Activated CD4-positive, alpha-beta T cell treated with anti-CD3 and anti-CD28 coated beads, Interleukin-2, amount 10 ng/mL, durations not matched to agents 24 days and 14 days (primary cell): ENCODE measurements around the gene C1orf185. TPM values are rescaled to one million over a fixed set of nuclear protein-coding genes. Genes with fewer than 3 reads are reported as not detected.
"Not testable (repeated sequence)": the region's sequence is repeated elsewhere in the genome, so short reads cannot be mapped to it uniquely, and the experiment has no call there.

Experiments
- DNase-seq: peaks from one replicate; pipeline ENCODE4 v3.0.0; 2022
- H3K27ac Mint-ChIP-seq: one replicate; pipeline ENCODE4 v1.8.0; 2022; ENCODE audit warnings: mild to moderate bottlenecking, mixed read lengths
- H3K27me3 Mint-ChIP-seq: one replicate; pipeline ENCODE4 v1.8.0; 2022; ENCODE audit warnings: mixed read lengths
- H3K36me3 Mint-ChIP-seq: one replicate; pipeline ENCODE4 v1.8.0; 2022; ENCODE audit warnings: low read depth, mild to moderate bottlenecking, mixed read lengths
- H3K4me1 Mint-ChIP-seq: one replicate; pipeline ENCODE4 v1.8.0; 2021; ENCODE audit warnings: mixed read lengths
- H3K4me3 Mint-ChIP-seq: one replicate; pipeline ENCODE4 v1.8.0; 2022; ENCODE audit warnings: mild to moderate bottlenecking, moderate library complexity, mixed read lengths
- H3K9me3 Mint-ChIP-seq: one replicate; pipeline ENCODE4 v1.8.0; 2021; ENCODE audit warnings: mixed read lengths
- intact Hi-C: fragments of 100-400 bp; cut with micrococcal nuclease; formaldehyde crosslinking; loops from one replicate; pipeline ENCODE4 v1.15.1; 2023
- total RNA-seq: library from RNA; stranded (reverse); gene quantifications from 2 replicates; pipeline ENCODE4 v1.2.3, GENCODE V29; 2022

The C1orf185 gene
- total RNA-seq, 1 donor from 2014 or later, result not detected

DNA sequence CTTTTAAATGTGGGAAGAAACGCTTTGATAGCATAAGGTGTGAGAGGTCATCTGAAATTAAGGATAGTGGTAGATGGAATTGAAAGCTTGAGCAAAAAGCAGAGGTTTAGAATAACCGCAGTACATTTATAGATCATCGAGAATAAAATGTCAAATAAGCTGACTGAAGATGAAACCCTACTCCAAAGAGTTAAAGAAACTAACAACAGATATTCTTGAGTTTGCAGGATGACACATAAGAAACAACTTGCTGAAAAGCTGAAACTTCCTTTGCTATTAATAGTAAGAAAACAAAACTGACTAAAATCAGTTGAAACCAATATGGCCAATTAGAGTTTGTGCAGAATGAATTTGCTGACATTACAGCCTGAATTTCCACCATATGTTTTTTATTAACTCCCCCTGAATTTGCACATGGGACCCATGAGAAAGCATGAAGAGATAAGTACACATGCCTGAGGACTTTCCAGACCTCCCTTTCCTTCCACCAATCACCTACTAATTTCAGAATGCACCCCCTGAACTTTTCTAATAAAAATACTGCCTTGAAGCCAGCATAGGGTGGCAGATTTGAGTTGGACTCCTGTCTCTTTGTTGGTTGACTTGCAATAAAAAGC is 1.7 kb upstream of the C1orf185 start:
- Mint-ChIP-seq H3K9me3 (no peaks in the 10 kb centered on the region), H3K4me3 (no peak overlapping the region), H3K27ac (no peak overlapping the region), H3K4me1 (no peaks in the 10 kb centered on the region), H3K36me3 (no peaks in the 10 kb centered on the region), H3K27me3 (peaks cover 15% of the 10 kb centered on the region)
- DNase-seq, result no peak
- intact Hi-C loops, result no loop called here

DNA sequence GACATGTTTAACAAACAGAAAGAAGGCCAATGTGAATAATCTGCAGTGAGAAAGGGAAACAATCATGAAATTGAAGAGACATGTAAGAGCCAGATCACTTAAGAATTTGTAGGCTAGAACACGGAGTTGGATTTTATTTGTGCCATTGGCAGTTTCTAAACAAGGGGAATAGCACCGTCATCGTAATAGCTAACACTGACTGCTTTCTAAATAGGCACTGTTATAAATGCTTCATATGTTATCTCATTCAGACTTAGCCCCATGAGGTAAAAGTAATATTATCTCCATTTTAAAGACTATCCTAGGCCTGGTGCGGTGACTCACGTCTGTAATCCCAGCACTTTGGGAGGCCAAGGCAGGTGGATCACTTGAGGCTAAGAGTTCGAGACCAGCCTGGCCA is 12.1 kb downstream of the C1orf185 start:
- no peak for DNase-seq
- Mint-ChIP-seq H3K4me3 (no peak overlapping the region), H3K27me3 (peaks cover 20% of the 10 kb centered on the region), H3K36me3 (no peaks in the 10 kb centered on the region), H3K27ac (no peak overlapping the region), H3K4me1 (no peaks in the 10 kb centered on the region), H3K9me3 (no peaks in the 10 kb centered on the region)
- intact Hi-C loops, result no loop called here

DNA sequence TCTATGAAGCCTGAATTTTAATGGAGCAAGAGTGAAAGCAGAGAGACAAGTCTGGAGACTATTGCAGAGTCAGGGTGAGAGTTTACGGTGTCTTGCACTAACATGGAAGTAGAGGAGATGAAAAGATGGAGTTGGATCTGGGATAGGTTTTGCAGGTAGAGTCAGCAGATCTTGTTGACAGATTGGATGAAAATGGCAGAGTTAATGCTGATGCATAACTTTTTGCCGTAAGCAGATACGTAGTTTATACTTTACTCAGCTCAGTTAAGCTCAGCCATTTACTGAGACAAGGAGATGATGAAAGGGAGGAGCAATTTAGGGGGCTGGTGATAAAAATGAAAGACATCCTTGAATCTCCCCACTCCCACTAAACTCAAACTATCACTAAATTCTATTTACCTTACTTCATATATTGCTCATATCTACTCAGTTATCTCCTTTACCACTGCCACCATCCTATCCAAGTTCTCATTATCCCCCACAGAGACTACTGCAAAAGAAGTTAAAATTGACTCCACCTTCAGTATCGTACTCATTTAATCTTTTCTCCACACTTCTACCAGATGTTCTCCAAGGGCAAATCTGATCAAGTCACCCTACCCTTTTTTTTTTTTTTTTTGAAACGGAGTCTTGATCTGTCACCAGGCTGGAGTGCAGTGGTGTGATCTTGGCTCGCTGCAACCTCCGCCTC is 13.8 kb downstream of the C1orf185 start:
- Mint-ChIP-seq H3K4me3 (no peak overlapping the region), H3K27me3 (peaks cover 11% of the 10 kb centered on the region), H3K9me3 (no peaks in the 10 kb centered on the region), H3K4me1 (no peaks in the 10 kb centered on the region), H3K36me3 (no peaks in the 10 kb centered on the region), H3K27ac (no peak overlapping the region)
- no peak for DNase-seq
- intact Hi-C loops, result no loop called here

DNA sequence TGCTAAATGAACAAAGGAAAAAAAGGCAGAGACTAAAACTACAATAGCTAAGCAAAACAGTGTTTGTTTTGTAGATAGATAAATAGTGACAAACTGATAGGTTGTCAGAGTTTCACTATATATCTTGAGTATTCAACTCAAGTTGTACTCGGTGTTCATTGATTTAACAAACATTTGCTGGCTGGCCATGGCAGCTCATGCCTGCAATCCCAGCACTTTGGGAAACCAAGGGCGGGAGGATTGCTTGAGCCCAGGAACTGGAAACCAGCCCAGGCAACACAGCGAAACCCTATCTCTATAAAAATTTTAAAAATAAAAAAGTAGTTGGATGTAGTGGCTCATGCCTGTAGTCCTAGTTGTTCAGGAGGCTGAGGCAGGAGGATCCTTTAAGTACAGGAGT is 17.3 kb downstream of the C1orf185 start:
- no peak overlapping the region for H3K4me3 Mint-ChIP-seq
- DNase-seq, result no peak
- no peak overlapping the region for H3K27ac Mint-ChIP-seq
- intact Hi-C loops, result no loop called here
- no peaks in the 10 kb centered on the region for H3K9me3 Mint-ChIP-seq
- H3K4me1 Mint-ChIP-seq, result no peaks in the 10 kb centered on the region
- H3K36me3 Mint-ChIP-seq, result no peaks in the 10 kb centered on the region
- H3K27me3 Mint-ChIP-seq, result peaks cover 19% of the 10 kb centered on the region

DNA sequence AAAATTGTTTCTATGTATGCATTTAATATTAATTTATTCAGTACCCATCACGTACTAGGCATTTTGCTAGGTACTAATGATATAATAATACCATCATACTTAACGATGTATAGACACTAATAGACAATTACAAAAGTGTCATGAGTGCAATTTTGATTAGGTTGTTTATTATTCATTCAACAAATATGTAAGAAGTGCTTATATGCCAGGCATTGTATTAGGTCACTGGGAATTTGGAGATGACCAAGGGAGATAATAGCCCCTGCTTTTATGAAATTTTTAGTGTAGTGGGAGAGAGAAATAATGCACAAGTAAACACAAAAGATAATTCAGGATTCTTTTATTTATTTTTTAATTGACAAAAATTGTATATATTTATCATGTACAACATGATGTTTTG is 18.6 kb downstream of the C1orf185 start:
- Mint-ChIP-seq H3K27ac (no peak overlapping the region), H3K9me3 (no peaks in the 10 kb centered on the region), H3K4me3 (no peak overlapping the region), H3K4me1 (no peaks in the 10 kb centered on the region), H3K27me3 (peaks cover 18% of the 10 kb centered on the region), H3K36me3 (no peaks in the 10 kb centered on the region)
- no peak for DNase-seq
- intact Hi-C loops, result no loop called here

DNA sequence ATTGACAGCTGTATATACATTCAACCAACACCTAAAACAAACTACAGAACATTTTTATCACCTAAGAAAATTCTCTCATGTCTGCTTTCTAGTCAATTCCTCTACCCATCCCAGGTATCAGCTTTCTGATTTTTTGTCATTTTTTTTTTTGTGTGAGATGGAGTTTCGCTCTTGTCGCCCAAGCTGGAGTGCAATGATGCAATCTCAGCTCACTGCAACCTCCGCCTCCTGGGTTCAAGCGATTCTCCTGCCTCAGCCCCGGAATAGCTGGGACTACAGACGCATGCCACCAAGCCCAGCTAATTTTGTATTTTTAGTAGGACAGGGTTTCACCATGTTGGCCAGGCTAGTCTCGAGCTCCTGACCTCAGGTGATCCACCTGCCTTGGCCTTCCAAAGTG is 25.1 kb downstream of the C1orf185 start:
- H3K9me3 Mint-ChIP-seq, DNase-seq, H3K4me1 Mint-ChIP-seq, intact Hi-C loops, H3K36me3 Mint-ChIP-seq, H3K4me3 Mint-ChIP-seq, H3K27ac Mint-ChIP-seq: not testable (repeated sequence)
- peaks cover 18% of the 10 kb centered on the region for H3K27me3 Mint-ChIP-seq

DNA sequence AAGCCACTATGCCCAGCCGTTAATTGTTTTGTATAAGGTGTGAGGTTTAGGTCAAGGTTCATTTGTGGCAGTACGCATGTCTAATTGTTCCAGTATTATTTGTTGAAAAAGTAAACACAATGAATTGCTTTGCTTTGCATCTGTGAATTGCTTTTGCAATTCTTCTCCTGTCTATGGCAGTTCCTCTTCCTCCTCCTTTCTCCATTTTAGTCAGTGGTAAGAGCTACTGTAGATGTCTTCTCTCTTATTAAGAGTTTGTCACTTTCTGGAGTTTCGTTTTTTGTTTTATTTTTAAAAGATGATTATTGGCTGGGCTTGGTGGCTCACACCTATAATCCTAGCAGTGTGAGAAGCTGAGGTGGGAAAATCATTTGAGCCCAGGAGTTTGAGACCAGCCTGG is 29.2 kb downstream of the C1orf185 start:
- intact Hi-C loops, result no loop called here
- Mint-ChIP-seq H3K9me3 (peaks cover 16% of the 10 kb centered on the region), H3K4me1 (no peaks in the 10 kb centered on the region), H3K4me3 (no peak overlapping the region), H3K27me3 (peaks cover 21% of the 10 kb centered on the region), H3K36me3 (no peaks in the 10 kb centered on the region), H3K27ac (no peak overlapping the region)
- DNase-seq, result no peak

DNA sequence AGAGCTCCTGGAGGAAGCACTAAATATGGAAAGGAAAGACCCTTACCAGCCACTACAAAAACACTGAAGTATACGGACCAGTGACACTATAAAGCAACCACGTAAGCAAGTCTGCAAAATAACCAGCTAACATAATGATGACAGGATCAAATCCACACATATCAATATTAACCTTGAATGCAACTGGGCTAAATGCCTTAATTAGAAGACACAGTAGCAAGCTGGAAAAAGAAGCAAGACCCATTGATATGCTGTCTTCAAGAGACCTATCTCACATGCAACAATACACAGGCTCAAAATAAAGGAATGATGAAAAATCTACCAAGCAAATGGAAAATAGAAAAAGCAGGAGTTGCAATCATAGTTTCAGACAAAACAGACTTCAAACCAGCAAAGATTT is 31.0 kb downstream of the C1orf185 start:
- no peaks in the 10 kb centered on the region for H3K36me3 Mint-ChIP-seq
- DNase-seq, result no peak
- no peak overlapping the region for H3K4me3 Mint-ChIP-seq
- H3K27ac Mint-ChIP-seq, result no peak overlapping the region
- no peaks in the 10 kb centered on the region for H3K4me1 Mint-ChIP-seq
- intact Hi-C loops, result no loop called here
- peaks cover 19% of the 10 kb centered on the region for H3K9me3 Mint-ChIP-seq
- peaks cover 30% of the 10 kb centered on the region for H3K27me3 Mint-ChIP-seq

DNA sequence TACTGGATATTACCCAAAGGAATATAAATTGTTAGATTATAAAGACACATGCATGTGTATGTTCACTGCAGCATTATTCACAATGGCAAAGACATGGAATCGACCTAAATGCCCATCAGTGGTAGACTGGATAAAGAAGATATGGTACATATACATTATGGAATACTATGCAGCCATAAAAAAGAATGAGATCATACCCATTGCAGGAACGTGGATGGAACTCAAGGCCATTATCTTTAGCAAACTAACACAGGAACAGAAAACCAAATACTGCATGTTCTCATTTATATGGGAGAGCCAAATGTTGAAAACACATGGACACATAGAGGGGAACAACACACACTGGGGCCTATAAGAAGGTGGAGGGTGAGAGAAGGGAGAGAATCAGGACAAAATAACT is 35.7 kb downstream of the C1orf185 start:
- H3K27ac Mint-ChIP-seq, H3K4me1 Mint-ChIP-seq, DNase-seq, H3K36me3 Mint-ChIP-seq, intact Hi-C loops, H3K4me3 Mint-ChIP-seq: not testable (repeated sequence)
- Mint-ChIP-seq H3K9me3 (peaks cover 13% of the 10 kb centered on the region), H3K27me3 (peaks cover 35% of the 10 kb centered on the region)

DNA sequence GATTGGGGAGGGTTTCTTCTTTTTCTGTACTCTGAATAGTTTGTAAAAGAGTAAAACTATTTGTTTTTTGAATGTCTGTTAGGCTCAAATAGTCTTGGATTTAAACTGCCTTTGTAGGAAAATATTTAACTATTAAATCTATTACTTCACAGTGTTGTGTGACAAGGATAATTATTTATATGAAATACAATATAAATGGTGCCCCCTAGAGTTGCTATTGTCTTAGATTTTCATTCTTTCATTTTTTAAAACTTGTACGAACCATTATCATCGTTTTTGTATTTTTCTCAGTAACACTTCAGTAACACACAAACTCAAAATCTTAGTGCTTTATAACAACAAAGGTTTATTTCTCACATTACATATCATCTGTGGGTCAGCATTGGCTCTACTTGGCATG is 37.4 kb downstream of the C1orf185 start:
- no peaks in the 10 kb centered on the region for H3K36me3 Mint-ChIP-seq
- H3K4me1 Mint-ChIP-seq, result no peaks in the 10 kb centered on the region
- peaks cover 27% of the 10 kb centered on the region for H3K27me3 Mint-ChIP-seq
- H3K4me3 Mint-ChIP-seq, result no peak overlapping the region
- H3K27ac Mint-ChIP-seq, result no peak overlapping the region
- peaks cover 4% of the 10 kb centered on the region for H3K9me3 Mint-ChIP-seq
- DNase-seq, result no peak
- intact Hi-C loops, result no loop called here

DNA sequence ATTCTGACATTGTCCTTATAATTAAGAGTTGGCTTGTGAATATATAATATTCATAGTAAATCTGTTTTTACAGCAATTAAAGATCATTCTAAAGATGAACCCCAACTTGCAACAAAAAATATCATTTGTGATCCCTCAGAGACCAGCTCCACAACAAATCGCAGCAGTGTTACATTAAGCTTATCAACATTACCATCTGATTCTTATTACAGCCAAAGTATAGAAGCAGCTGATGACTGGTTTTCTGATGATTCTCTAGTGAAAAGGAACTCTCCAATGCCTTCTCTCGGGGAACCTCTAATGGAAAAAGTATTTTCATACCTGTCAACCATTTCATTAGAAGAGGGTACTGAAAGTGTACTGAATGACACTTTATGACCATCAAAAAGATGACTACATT is 45.4 kb downstream of the C1orf185 start:
- intact Hi-C loops, result no loop called here
- Mint-ChIP-seq H3K27me3 (peaks cover 13% of the 10 kb centered on the region), H3K9me3 (no peaks in the 10 kb centered on the region), H3K27ac (no peak overlapping the region), H3K4me1 (no peaks in the 10 kb centered on the region), H3K36me3 (no peaks in the 10 kb centered on the region), H3K4me3 (no peak overlapping the region)
- no peak for DNase-seq

DNA sequence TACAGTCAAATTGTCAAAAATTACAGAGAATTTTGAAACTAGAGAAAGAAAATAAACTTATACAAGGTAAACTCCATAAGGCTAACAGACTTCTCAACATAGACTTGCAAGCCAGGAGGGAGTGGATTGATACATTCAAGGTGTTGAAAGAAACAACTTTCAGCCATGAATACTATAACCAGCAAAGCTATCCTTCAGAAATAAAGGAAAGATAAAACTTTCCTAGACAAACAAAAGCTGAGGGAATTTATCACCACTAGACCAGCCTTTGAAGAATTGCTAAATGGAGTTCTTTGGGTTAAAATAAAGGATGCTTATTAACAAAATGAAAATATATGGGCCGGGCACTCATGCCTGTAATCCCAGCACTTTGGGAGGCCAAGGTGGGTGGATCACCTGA is 52.7 kb downstream of the C1orf185 start:
- DNase-seq, result no peak
- Mint-ChIP-seq H3K4me1 (peaks cover 4% of the 10 kb centered on the region), H3K27me3 (peaks cover 10% of the 10 kb centered on the region), H3K9me3 (peaks cover 10% of the 10 kb centered on the region), H3K27ac (no peak overlapping the region), H3K36me3 (no peaks in the 10 kb centered on the region), H3K4me3 (no peak overlapping the region)
- intact Hi-C loops, result no loop called here

DNA sequence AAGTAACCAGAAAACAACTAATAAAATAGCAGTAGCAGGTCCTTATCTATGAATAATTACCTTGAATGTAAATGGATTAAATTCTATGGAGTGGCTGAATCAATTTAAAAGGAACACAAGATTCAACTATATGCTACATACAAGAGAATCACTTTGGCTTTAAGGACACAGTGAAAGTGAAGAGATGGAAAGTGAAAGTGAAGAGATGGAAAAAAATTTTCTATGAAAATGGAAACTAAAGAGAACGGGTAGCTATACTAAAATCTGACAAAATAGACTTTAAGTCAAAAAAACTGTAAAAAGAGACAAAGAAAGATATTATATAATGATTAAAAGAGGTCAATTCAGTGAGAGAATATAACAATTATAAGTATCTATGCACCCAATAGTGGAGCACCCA is 54.7 kb downstream of the C1orf185 start:
- no peak for DNase-seq
- Mint-ChIP-seq H3K9me3 (peaks cover 10% of the 10 kb centered on the region), H3K27me3 (peaks cover 13% of the 10 kb centered on the region), H3K4me3 (no peak overlapping the region), H3K36me3 (no peaks in the 10 kb centered on the region), H3K4me1 (peaks cover 4% of the 10 kb centered on the region), H3K27ac (no peak overlapping the region)
- intact Hi-C loops, result no loop called here

DNA sequence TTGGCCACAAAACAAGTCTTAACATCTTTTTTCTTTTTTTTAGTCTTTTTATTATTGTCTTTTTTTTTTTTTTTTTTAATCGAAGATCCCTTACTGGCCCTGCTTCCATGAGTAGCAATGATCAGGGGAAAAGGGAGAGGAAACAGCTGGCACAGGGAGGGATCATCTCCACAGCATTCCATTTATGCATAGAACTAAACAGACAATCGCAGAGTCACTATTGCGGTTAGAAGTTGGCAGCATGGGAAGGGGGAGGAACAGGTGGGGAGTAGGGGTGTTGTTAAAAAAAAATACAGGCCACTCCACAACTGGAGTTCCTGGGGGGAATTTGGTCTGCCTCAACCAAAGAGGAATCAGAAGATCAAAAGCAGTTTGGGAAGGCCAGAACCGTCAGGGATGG is 55.4 kb downstream of the C1orf185 start:
- intact Hi-C loops, result no loop called here
- H3K27ac Mint-ChIP-seq, result no peak overlapping the region
- peaks cover 10% of the 10 kb centered on the region for H3K9me3 Mint-ChIP-seq
- H3K36me3 Mint-ChIP-seq, result no peaks in the 10 kb centered on the region
- DNase-seq, result no peak
- peaks cover 13% of the 10 kb centered on the region for H3K27me3 Mint-ChIP-seq
- H3K4me3 Mint-ChIP-seq, result no peak overlapping the region
- peaks cover 4% of the 10 kb centered on the region for H3K4me1 Mint-ChIP-seq

DNA sequence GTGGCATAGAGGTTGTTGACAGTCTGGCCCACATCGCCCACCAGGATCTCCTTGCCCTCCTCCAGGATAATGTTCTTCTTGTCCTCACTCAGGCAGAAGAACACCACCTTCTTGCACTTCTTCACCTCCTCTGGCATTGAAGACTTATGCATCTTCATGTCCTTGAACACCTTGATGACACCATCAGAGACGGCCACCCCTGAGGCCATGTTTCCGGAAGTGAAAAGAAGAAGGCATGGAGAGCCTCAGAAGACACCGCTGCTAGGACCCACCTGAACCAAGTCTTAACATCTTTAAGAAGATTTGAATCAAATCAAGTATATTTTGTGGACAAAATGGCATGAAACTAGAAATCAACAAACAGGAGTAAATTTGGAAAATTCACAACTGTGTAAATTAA is 56.2 kb downstream of the C1orf185 start:
- Mint-ChIP-seq H3K4me3 (no peak overlapping the region), H3K4me1 (peaks cover 4% of the 10 kb centered on the region), H3K36me3 (no peaks in the 10 kb centered on the region), H3K27me3 (peaks cover 13% of the 10 kb centered on the region), H3K9me3 (peaks cover 10% of the 10 kb centered on the region), H3K27ac (no peak overlapping the region)
- intact Hi-C loops, result no loop called here
- DNase-seq, result no peak
